VCaP (cell line): ENCODE results near the gene DIAPH2.
A peak's percentile ranks its signal among the peaks of the same experiment; 100 is the strongest.

Experiments
- H3K27ac ChIP-seq: fragments of 450-650 bp; 2 replicates; pipeline ENCODE4 v1.5.1; 2017
- CTCF ChIP-seq: fragments of 450-650 bp; conservative IDR thresholded peaks from 2 replicates; pipeline ENCODE4 v1.5.1; 2017; ENCODE audit warnings: mild to moderate bottlenecking, moderate library complexity

The DIAPH2 gene

GRCh38 chrX:96752781-96753180, 68.1 kb downstream of the DIAPH2 start:
- no peak for TF ChIP-seq CTCF
- no peak overlapping the region for H3K27ac ChIP-seq

GRCh38 chrX:96753230-96753629, 68.6 kb downstream of the DIAPH2 start:
- no peak overlapping the region for H3K27ac ChIP-seq
- no peak for TF ChIP-seq CTCF

- H3K27ac ChIP-seq: no peak overlapping the region
- no peak for TF ChIP-seq CTCF
These were observed 71.8 kb downstream of the DIAPH2 start for GRCh38 chrX:96756491-96756890.

GRCh38 chrX:96761566-96761965, 76.9 kb downstream of the DIAPH2 start:
- no peak for TF ChIP-seq CTCF
- H3K27ac ChIP-seq: no peak overlapping the region

- H3K27ac ChIP-seq: no peak overlapping the region
- no peak for TF ChIP-seq CTCF
These were observed 79.0 kb downstream of the DIAPH2 start for GRCh38 chrX:96763608-96764007.

- H3K27ac ChIP-seq: no peak overlapping the region
- no peak for TF ChIP-seq CTCF
These were observed 80.2 kb downstream of the DIAPH2 start for GRCh38 chrX:96764864-96765263.

- H3K27ac ChIP-seq: no peak overlapping the region
- peak; percentile 29 for TF ChIP-seq CTCF
These were observed 85.7 kb downstream of the DIAPH2 start for GRCh38 chrX:96770315-96770714.

GRCh38 chrX:96771486-96771885, 86.8 kb downstream of the DIAPH2 start:
- H3K27ac ChIP-seq: no peak overlapping the region
- no peak for TF ChIP-seq CTCF
